Endometrium (tissue), 2 donors: ENCODE results near the gene ATF7.
A peak's percentile ranks its signal among the peaks of the same experiment; 100 is the strongest.

Experiments
- FAIRE-seq: peaks from 2 replicates; lab custom pipeline; 2012; peaks lifted over from hg19 to GRCh38; lab: Jason Lieb, UNC
- donor health status: control.
- donor health status: control.

ATF7 gene

DNA sequence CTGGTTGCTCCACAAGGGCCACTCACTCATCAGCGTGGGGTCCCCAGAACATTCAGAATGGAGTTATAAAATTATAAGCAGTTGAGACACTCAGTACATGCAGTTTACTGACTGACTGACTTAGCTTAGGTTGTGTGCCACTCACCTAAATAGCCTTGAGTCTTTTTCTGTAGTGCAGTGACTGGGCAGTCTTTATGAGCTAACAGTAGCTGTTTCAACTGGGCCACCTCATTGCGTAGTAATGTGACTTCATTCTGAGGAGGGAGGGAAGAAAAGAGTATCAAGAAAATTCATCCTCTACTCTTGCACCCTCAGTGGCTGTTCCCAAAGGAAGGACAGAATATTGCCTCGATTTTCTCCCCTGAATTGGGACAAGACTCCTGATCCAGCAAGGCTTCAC, 103.1 kb downstream of the ATF7 start:
- FAIRE-seq: no peak

DNA sequence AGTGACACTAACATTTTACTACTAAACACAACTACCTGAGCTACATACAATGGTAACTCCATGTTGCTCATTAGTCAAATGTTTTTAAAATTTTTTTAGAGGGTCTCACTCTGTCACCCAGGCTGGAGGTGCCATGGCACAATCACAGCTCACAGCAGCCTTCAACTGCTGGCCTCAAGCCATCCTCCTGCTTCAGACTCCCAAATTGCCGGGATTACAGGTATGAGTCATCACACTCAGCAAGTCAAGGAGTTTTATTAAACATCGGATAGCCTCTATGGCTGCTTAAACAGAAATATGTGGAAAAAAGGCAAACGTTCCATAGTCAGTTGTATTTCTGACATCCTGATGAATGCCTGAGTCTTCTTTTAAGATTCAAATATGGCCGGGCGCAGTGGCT, 107.8 kb downstream of the ATF7 start:
- FAIRE-seq: no peak

DNA sequence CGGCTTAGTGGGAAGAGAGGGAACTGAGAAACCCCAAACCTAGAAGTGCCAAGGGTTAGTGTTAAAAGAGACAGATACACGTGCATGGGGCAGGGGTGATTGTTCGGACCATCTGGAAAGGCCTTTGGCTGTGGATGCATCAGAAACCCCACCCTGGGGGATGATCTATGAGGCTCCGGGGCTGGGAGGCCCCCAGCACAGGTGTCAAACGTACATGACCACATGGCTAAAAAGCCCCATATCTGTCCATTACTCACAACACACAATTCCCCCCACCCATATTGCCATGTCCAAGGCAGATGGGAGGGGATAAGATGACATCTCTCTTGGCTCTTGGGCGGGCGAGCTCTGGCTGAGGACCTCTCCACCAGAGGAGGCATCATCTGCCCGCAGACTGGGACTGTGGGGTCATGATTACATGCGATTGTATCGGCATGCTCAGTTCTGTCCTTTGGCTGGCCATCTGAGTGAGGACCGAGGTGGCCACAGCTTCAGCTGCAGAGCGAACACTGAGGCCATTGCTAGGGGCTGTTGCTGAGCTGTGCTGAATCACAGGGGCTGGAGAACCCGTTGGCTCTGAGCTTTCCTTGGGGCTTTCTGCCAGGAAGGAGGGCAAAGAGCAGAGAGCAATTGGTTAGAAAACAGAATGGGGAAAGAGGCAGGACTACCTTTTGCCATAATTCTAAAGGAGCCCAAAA, 109.3 kb downstream of the ATF7 start:
- FAIRE-seq: no peak

DNA sequence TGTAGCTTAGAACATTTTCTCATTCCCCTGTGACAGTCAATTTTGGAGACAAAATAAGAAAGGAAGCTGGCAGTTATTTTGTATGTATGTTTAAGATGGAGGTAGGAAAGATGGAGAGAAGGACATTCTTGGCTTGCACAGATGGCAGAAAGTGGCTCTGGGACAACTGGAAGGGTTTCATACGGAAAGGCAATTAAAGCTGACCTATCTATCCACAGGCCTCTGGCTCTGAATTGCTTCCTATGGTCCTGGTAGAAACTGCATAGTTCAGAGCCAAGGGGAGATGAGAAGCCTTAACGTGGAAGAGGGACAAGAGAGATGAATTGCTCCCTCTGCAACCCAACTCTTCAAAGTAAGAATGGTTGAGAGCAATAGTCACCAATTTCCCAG, 110.9 kb downstream of the ATF7 start:
- FAIRE-seq: no peak

DNA sequence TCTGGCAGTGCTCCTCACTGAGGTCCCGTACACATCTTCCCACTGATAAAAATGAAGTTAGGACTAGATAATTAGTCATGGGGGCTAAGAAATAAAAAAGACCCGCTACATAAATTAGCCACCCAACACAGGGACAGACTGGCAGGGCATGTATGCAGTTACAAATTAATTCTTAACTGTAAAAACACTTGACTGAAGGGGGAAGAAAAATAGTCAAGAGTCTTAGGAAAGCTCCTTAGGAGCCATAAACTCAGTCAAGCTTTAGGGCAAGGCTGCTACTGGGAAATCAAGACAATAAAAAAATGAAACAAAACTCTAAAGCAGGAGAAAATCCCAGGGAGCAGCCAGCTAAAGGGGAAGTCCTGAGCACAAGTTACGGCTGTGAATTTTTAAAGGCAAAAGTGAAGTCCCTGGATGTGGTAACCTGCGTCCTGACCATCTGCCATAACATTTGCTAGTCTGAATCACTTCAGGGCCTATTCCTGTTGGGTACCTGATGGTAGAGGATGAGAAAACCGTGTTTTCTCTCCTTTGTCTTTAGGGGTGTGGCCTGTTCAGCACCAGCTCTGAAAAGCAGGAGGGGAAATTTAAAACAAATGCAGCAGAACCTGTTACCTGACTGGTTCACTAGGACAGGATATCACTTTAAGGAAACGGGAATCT, 111.4 kb downstream of the ATF7 start:
- no peak for FAIRE-seq

DNA sequence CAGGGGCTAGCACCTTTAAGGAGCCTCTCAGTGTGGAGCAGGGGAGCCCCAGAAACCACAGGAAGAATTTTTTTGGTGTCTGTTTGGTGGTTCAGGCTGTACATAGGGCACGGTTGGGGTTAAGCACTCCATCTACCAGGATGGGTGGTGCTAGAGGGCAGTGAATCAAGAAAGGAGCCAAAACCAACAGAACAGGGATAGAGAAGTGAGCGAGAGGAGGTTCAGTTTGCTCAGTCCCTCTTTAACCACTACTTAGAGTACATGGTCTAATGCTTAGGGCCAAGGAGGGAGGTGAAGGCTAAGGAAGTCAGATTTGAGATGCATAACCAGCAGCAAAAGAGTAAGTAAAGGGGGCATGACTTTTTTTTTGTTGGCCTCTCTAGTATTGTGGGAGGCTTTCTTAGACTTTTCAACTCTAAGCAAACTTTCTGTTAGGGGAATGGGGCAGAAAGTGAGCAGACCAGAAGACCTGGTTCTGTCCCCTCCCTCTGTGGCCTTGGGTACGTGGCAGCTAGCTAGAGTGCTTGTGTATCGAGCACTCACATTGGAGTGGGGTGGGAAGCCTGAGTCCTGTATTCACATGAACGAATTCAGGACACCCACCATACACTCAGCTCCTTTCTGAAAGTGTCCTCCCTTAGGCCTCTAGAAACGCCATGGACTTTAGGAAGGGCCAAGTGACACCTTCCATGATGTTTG, 112.3 kb downstream of the ATF7 start:
- no peak for FAIRE-seq

DNA sequence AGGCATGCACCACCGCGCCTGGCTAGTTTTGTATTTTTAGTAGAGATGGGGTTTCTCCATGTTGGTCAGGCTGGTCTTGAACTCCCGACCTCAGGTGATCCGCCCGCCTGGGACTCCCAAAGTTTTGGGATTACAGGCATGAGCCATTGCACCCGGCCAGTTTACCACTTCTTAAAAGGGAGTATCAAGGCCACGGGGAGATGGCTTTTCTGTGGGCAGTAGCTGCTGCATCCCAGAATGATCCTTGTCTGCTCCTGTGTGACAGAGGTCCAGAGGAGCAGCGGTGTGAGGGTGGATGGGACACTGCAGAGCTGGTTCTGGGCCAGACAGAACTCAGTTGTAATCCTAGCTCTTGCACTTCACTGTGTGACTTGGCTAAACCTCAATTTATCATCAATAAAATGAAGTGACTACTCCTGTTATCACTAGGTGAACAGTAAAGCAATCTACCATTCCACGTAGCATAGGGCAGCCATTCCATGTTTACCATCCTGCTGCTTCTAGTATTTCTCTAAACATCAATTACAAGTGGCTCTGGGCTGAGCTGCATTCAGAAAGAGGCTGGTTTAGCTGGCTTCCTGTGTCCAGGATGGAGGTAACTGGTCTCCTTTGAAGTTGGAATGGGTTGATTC, 115.9 kb downstream of the ATF7 start:
- FAIRE-seq: no peak

DNA sequence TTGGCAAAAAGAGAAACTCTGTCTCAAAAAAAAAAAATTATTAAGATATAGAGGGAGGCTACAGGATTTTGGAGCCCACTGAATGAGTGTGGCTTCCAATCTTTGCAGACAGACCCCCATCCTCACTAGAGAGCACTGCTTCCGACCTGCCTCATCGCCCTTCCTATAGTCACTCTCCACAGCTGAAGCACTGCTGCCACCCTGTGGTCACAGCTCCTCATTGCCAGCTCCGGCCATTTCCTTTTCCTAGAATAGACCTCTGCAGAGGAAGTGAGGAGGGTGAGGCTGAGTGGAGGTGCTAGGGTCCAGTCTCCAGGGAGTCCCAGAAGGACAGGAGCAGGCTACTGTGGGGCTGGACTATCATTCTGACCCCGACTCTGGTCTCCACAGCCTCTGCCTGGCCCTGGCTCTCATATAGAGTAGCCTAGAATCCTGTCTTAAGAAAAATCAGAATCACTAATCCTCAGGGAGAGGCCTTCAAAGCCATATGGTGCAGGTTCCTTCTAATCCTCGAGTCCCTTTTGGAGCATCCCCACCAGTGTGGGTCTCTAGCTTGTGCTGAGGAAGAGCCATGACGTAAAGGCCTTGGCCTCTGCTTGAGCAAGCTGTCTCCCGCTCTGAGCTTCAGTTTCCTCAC, 117.5 kb downstream of the ATF7 start:
- no peak for FAIRE-seq

DNA sequence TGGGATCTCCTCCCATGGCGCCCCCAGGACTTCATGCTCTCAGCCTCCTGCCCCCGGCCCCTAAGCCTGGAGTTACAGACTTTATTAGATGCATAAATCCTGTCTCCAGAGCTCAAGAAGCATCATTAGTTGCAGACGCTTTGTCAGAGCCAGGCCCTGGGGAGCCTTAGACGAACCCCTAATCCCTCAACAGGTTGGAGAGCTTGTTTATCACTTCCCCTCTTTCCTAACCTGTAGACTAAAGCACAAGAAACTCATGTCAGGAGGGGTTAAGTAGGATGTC, 118.6 kb downstream of the ATF7 start:
- FAIRE-seq: no peak

DNA sequence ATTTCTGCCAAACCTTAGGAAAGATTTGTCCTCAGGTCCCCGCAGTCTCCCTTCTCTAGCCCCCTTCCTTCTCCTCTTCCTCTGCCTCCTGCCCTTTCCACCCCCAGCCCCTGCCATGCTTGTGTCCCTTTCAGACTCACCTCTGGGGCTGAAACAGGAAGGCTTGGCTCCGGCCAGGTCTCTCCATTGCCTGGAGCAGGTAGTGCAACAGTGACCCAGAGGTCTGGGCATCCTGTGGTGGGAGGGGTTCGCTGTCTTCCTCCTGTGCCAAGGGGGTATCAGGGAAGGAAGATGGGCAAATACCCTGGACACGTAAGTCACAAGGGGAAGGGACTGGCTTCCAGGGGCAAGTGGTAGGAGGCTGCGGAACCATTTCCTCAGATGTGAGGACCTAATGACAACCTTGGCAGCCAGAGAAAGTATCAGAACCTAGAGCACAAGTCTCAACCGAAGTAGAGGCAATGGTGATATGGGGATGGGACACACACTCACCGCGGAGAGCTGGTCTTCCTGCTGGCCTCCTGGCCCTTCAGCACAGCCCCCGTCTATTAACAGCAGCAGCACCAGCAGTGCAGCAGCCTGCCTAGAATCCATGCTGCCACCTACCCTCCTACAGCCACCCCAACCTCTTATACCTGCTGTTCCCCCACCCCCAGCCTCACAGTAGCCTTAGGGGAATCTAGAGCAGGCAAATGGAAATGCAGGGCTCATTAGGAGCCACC, 119.1 kb downstream of the ATF7 start, which contains the start of gene NPFF:
NPFF (minus strand) TSS at position 604 of the 722 bp plus-strand sequence; CDS start at position 594, 10 bp downstream.
- FAIRE-seq: no peak

DNA sequence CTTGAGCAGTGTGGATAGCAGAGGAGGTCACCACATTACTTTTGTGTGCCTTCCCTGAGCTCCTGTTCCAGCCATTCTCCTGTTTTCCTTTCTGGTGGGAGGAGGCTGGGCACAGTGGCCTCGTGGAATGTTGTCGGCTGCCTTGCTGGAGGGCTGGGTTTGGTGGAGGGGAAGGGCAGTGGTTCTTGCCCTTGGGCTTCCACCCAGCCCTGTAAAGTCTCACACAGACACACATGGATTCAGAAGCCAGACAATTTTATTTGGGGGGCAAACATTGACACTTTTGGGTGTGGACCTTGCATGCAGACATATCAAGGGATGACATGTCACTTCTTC, 119.8 kb downstream of the ATF7 start:
- no peak for FAIRE-seq

DNA sequence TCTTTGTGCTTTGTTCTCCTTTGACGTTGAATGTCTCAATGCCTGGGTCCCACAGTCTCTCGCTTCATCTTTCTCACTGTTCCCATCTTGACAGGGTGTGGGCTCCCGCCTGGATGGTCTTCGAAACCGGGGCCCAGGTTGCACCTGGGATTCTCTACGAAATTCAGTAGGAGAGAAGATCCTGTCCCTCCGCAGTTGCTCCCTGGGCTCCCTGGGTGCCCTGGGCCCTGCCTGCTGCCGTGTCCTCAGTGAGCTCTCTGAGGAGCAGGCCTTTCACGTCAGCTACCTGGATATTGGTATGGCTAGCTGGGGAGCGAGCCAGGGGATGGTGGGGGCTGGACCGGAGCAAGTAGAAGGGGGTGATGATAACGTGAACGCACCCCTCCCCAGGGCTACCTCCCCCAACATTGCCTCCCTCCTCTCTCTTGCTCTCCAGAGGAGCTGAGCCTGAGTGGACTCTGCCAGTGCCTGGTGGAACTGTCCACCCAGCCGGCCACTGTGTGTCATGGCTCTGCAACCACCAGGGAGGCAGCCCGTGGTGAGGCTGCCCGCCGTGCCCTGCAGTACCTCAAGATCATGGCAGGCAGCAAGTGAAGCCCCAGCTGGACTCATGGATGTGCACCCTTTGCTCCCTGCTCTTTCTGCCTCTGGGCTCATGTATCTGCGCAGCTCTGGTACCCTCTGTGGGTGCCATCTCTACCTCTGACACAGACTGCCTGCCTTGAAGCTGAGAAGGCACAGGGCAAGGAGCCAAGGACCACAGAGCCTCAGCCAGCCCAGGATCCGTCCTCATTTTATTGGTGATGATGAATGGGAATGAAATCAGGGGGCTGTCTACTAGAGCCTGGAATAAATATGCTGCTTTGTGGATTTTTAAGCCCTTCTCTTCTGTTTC, 120.4 kb downstream of the ATF7 start:
- no peak for FAIRE-seq

DNA sequence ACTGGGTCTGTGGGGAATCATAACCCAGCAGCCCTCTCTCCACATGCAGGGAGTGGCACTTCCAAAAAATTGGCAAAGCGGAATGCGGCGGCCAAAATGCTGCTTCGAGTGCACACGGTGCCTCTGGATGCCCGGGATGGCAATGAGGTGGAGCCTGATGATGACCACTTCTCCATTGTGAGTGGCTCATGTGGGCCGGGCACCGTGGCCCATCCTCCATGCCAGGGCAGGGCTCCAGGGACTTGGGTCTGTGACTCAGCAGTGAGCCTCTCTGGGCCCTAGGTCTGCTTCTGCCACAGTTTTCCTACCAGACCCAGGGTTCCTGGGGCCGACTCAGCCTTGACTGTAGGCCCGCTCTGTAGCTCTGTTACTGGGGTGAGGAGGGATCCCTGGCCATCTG, 121.1 kb downstream of the ATF7 start:
- FAIRE-seq: no peak

DNA sequence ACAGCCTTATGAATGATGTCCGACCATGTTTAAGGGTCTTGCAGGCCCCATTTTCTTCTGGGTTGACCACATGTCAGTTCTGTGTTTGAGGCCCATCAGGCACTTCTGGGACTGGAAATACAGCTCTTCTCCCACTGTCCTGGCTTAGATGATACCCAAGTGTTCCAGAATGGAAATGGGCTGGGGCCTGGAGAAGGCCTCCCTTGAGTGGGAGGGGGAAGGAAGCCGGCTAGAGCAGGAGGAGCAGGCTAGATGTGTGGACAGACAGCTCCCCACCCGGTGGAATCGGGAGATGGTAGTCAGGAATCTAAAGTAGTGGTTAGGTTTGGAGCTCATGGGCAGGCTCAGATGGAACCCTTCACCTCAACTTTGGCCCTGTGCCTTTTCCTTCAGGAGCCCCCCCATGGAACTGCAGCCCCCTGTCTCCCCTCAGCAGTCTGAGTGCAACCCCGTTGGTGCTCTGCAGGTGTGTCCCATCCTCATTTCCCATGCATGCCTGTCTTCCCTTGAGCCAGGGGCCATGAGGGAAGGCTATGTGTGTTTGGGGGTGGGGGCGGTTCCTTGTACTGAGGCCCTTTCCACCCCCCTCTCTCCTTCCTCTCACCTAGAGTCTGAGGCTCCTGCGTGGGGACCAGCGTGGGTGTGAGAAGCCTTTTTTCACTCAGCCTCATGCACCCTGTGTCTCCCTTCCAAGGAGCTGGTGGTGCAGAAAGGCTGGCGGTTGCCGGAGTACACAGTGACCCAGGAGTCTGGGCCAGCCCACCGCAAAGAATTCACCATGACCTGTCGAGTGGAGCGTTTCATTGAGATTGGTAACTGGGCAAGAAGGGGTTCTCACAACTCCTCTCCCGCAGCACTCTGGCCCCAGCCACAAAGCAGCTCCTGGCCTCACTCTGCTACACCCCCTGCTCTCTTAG, 121.9 kb downstream of the ATF7 start:
- FAIRE-seq: no peak

DNA sequence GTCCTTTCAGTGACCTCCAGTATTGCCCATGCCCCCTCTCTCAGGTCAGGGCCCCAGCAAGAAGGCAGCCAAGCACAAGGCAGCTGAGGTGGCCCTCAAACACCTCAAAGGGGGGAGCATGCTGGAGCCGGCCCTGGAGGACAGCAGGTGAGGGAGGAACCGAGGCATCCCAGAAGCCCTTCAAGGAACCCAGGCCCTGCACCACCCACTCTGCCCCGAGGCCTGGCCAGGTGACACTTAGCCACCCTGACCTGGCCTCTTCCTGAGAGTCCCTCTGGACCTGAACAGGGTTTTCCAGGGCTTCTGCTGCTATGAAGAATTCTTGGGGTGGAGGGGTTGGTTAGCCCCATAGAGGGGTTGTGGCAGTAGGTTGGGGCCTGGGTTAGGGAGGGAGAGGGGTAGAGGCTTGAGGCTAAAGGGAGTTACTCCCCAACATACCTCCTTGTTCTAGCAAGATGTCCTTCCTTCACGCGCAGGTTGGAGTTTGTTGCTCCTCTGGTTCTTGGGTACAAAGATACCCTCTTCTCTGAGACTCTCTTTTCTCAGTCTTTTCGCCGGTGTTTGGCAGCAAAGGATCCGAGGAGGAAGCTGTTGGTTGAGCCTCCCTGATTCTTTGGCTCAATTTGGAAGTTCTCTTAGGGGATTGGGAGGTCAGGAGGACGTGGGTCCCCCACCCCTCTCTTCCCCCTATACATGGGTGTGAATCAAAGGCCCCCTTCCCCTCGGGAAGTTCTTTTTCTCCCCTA, 123.0 kb downstream of the ATF7 start:
- no peak for FAIRE-seq

DNA sequence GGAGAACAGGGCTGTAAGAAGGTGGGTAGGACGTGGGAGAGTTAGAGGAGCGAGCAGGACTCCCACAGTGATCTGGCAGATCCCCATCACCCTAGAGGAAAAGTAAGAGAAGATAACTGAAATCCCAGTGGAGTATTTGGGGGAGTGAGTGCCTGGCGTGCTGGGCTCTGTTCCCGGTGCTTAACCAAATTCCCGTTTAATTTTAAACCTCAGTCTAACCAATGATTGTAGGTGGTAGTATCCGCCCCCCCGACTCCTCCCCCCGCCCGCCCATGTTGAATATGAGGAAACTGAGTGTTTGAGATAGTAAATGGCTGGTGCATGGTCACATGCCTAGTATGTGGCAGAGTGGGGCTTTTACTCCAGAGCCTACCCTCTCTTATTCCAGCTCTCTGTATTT, 123.9 kb downstream of the ATF7 start:
- FAIRE-seq: no peak

DNA sequence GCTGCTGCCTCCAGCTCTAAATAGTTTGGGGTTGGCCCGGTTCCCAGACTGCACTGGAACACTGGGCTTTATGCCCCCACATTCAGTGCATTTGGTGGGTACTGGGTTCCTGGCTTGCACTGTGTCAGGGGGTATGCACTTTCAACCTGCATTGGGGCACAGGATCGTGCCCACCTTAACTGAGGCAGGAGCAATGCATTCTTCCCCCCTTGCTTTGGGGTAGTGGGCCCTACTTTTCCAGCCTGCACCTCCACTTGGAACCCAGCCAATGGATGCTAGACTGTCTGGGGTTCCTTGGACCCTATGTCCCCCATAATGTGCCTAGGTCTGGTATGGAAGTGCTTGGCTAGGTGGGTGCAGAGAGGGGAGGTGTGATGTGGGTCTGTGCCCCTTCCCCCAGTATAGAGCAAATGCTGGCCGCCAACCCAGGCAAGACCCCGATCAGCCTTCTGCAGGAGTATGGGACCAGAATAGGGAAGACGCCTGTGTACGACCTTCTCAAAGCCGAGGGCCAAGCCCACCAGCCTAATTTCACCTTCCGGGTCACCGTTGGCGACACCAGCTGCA, 124.5 kb downstream of the ATF7 start:
- FAIRE-seq: no peak

DNA sequence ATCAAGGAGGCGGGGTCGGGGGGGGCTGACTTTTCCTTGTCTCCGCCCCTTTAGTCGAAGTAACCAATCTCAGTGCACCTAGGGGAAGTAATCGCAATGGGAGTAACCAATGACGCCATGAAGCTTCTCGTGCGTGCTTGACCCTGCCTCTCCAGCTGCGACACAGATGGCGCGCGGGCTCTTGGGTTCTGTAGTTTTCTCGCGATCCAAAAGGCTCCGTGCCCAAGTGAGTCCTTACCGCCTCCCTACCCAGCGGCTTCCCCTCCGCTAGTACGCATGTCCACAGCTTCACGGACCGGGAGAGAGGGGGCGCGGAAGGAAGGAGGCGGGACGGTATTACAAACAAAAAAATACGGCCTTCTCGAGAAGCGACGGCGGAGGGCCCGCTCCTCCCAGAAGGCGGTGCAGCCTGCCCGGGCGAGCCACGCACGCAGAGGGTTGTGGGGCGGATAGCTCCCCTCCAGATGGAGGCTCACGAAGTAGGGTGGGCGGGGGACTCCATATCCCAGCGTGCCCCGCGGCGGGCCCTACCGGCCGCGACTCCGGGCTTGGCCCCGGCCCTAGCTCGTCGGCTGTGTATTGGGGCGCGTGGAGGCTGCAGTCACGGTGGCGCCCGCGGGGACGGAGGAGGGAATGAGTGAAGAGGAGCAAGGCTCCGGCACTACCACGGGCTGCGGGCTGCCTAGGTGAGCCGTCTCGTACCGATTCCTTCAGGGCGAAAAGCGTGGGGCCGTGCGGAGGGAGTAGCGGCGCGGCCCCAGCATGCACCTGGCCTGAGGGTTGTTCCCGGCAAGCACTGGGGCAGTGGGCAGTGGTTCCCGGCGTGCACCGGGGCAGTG, 125.2 kb downstream of the ATF7 start, which contains the start of gene TARBP2:
TARBP2 (plus strand) TSS at position 508 of the 839 bp plus-strand sequence; CDS start at position 634, 126 bp downstream.
- peak; percentile 95 for FAIRE-seq
